CD4-positive, alpha-beta T cell treated with Interferon alpha-2 for 1 hour (primary cell): ENCODE data around the gene NRN1.

Source experiments
- DNase-seq, 2 donors: peaks; one replicate each; pipeline ENCODE4 v3.0.0-alpha.2; 2020 to 2022

Gene NRN1

GRCh38 chr6:6002005-6002847 is 4.5 kb downstream of the NRN1 start:
- DNase-seq: no peak

DNA sequence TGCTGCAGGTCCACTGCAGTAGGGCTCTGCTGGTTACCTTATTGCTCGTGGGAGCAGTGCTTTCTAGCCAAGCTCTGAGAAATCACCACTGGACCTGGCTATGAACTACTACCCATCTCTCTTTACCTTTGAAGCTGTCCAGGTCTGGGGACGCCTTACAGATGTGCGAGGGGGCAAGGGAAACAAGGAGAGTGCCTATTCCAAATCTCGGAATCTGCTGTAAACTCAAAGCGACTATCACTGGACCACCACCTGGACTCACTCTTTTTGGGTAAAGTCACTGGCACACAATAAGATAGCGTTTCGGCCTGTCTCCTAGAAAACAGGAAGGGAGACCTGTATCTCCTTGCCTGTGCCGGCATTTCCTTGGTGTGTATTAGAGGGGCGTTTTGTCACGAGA is 5.3 kb downstream of the NRN1 start:
- DNase-seq: no peak

DNA sequence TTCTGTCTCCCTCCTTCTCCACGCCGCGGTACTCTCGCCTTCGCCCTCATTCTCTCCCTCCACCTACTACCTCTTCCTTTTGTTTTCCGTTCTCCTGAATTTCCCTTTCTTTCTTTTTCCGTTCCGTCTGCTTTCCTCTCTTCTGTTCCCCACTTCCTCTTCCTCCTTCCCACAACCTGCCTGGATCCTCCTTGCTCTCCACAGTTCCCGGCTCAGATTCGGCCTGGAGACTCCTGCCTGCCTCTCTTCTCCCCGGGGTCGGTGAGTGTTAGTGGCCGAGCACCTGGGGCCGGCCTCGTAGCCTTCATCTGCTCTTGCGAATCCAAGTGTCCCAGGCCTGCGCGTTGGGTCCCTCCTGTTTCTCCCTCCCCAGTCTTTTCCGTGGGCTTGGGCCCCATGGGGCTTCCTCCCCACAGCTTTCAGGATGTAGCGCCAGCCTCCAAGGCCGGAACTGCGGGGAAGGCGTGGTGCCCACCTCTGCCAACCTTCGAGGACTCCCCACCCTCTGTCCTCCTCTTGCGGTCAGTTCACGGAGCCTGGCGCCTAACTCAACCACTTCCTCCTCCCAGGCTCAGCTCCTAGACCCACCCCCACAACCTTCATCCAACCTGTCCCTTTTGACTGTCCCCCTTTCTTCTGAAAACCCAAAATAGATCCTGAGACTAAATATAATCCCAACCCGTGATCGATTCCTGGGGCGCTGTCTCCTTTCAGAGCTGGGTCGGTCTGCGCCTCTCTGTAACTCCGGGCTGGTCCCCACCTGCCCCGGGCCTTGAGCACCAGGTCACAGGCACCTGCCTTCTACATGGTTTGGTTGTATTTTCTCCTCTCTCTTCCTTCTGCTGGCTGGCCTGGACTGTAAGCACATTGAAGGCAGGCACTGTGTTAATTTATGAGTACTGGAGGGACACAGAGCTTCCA is 6.8 kb downstream of the NRN1 start:
- no peak for DNase-seq

DNA sequence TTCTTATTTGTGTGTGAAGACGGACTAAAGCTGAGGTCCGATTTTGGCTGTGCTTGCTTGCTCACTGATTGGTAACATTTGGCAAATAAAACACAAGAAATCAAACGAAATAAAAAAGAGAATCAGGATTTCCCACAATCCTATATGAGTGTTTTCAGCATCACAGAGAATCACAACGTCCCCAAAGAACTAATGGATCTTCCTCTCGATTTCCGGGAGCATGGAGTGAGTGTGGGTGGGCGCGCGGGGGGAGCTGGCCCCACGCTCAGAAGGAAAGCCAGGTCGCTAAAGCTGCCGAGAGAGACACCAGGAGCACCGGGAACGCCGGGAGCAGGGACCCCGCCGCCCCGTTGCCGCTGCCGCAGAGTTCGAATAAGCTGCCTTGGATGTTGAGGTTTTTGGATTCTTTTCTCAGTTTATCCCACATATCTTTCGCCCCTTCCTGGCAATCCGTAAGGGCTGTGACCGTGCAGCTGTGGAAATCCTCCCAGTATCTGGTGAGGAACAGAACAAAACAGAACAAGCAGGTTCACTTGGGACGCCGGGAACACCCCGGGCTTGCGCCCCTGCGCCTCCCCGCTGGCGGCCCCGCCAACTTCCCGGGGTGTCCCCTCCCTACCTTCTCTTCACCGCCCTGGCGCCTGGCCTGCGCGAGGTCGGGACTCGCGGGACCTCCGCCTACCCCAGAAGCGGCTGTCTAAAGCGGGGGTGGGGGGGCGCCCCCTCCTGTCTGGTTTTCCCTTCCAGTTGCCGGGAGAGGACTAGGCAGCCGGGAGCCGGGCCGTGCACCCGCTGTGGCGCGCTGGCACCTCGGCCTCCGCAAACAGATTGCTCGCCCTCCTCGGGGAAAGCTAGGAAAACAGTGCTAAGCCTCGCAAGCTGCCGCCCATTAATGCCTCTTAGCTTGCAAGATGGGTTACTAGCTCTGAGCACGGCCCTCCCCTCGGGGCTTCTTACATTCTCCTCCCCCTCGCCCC is 7.7 kb downstream of the NRN1 start:
- DNase-seq: no peak

DNA sequence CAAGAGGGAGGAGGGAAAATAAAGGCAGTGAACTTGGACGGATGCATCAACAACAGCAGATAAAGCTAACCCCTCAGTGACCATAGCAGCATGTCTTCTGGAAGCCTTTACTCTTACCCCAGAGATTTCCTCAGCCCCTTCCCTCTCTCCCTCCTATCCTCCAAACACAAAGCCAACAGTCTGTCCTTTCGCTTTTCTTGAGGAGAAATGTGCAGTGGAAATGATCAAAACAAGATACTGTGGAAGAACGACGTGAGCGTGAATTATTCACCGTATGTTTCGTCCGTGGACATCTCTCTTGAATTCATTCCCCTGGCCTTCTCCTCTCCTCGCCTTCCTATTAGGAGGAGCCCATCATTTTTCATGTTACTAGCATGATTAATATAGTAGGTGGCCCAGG is 8.5 kb downstream of the NRN1 start:
- no peak for DNase-seq

- peak; percentile 44 to 48 for DNase-seq
Measured at GRCh38 chr6:5997420-5997987, 9.2 kb downstream of the NRN1 start.

- DNase-seq: no peak
Measured at GRCh38 chr6:5996714-5997419, 9.9 kb downstream of the NRN1 start.

DNA sequence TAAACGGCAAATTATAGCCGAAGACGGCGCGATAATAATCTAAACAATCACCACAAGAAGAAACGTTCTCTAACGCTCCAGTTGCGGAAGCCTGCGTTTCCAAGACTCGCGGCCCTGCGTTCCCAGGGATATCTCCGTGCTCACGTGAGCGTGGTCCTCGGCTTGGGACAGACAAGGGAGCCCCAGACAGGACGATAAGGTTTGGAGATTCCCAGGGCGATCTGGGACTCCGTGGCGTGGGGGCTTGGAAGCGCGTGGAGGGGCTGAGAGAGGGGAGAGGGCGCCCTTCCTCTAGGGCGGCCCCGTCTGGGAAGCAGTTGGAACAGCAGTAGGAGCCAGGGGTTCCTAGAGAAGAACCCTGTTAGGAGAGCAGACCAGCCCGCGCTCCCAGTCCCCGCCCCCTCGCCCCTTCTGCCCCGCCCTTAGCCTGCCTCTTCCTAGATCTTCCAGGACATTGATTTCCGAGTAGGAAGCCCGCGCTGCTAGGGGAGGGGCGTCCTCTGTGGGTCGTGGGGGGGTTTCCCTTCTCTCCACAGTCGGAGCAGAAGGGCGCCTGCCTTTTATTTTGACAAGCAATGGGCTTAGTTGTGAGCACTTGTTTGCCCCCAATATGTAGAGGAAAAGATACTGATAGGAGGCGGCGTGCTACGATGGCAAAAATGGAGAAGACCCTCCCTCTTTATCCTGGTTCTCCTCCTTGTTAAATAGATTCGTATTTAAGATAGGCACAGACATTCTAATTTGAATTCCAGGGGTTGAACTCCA is 10.6 kb downstream of the NRN1 start:
- no peak for DNase-seq

DNA sequence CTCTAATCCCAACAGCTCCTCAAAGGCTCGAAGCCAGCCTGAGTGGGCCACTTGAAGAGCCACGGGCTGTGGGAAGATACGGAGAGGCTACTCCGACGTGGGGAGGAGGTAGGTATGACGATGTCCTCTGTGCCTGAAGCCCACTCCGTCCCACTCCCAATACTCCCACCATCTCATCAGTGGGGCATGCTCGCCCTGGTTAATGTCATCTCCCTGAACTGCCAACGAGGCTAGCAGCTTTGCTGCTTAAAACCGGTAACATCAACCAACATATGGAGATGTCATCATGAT is 11.1 kb downstream of the NRN1 start:
- DNase-seq: no peak

GRCh38 chr6:5994999-5995657 is 11.6 kb downstream of the NRN1 start:
- no peak for DNase-seq

GRCh38 chr6:5994234-5994998 is 12.3 kb downstream of the NRN1 start:
- DNase-seq: no peak

DNA sequence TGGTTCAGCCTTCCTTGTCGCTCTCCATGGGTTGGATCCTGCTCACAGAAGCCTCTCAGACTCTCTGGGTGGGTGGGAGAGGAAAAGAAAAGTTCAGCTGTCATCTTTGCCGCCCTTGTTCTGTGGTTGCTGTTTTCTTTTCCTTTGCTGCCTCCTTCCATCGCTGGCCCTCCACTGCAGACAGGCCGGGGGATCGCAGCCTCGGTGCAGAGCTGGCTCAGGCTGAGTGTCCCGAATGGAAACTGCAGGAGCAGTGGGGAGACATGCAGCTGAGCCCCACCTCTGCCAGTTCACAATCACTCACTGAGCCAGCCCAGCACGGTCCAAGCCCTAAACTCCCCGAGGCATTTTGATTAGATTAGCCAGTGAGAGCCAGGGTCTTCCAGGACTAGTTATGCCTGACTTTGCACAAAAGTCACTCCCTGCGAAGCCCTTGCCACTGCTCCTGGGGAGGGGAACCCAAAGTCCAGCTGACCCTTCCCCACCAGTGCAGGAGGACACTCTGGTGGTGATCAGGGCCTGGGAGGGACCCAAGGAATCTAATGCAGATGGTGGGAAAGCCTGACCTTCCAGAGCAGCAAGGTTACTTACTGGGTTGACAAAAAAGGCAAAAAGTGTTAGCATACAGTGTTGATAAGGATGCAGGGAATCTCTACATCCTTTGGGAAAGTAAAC is 14.0 kb downstream of the NRN1 start:
- no peak for DNase-seq

GRCh38 chr6:5990786-5991185 is 15.9 kb downstream of the NRN1 start:
- DNase-seq: no peak

DNA sequence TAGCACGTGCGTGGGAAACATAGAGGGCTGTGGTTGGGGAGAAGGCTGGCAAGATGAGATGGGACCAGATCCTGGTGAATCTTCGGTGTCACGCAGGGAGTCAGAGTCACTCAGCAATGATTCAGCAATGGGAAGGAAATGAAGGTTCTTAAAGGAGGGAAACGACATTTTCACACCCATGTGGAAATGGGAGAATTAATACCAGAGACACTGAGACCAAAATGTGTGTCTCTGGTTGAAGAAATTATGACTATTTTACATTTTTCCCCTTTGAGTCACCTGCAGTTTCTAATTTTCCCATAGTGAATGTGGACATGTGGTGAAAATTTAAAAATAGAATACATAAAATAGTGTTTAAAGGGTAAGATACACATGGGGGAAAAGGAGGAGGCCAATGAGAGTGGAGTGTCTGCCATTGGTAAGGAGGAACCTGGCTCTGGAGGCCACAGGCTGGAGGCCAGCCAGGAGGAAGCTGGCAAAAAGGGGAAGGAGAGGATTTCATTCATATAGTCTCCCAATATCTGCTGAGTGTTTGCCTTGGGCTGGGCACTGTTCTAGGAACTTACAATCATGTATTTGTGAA is 17.5 kb downstream of the NRN1 start:
- peak in 1 of 2 donors; percentile 33 for DNase-seq

- DNase-seq: no peak
Measured at GRCh38 chr6:5986861-5987260, 19.9 kb downstream of the NRN1 start.

GRCh38 chr6:5984150-5985089 is 22.3 kb downstream of the NRN1 start:
- DNase-seq: no peak
